GM18498 (cell line): ENCODE results near the gene NOB1.
A peak's percentile ranks its signal among the peaks of the same experiment; 100 is the strongest.
"Not testable (repeated sequence)": the region's sequence is repeated elsewhere in the genome, so short reads cannot be mapped to it uniquely, and the experiment has no call there.

Experiments
- ATAC-seq: cut with Tn5 transposase; IDR thresholded peaks from one replicate; pipeline ENCODE4 v1.9.1; 2021; ENCODE audit warnings: mild to moderate bottlenecking, moderate library complexity; ENCODE audit not compliant: unreplicated experiment

The NOB1 gene

DNA sequence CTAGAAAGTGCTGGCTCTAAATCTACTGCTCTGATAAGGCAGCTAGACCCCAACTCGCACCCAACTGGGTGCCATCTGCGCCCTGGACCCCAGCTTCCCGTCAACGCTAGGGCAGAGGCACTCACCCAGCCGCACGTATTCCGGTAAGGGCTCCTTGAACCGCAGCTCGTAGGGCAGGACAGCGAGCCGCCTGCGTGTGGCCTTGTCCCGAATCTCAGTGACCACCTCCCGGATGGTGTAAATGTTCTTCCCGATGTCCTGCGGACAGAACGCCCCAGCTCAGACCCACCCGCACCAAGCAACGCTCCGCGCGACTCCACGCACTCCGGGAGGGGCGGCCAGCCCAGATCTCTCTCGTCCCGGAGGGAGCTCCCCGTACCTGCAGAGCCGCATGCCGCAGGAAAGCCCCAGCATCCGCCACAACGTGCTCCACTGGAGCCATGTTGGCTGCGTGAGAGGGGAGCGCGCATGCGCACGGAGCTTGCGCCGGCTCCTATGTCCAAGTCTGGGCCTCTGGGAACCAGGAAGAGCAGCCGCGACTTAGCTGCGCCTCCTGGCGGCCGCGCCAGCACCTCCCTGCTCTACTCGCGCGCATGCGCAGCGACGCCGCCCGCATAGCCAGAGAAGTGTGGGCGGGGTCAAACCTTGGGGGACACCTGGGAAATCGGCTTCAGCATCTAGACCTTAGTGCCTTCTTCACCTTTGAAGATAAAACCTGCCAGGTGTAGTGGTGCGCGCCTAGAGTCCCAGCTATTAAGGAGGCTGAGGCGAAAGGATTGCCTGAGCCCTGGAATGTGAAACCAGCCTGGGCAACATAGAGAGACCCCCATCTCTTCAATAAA lies at the start of gene NOB1:
TSS of gene NOB1 (minus strand) at position 458 of the 842 bp plus-strand sequence. CDS start at position 442, 16 bp downstream.
- ATAC-seq: peak; percentile 95

DNA sequence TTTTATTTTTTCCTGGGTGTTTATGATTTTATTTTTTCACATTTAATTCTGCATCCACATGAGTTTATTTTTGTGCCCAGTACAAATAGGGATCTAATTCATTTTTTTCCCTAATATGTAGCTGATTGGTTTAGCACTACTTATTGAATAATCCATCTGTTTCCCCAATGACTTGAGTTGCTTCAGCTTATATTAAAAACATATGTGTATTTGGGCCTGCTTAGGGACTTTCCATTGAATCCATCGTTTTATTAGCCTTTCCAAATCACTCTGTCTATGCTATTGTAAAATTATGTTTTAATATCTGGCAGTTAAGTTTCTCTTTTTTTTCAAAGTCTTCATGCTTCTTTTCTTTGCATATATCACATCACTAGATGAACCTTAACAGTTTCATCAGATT lies 49.6 kb upstream of the NOB1 start:
- ATAC-seq: no peak

DNA sequence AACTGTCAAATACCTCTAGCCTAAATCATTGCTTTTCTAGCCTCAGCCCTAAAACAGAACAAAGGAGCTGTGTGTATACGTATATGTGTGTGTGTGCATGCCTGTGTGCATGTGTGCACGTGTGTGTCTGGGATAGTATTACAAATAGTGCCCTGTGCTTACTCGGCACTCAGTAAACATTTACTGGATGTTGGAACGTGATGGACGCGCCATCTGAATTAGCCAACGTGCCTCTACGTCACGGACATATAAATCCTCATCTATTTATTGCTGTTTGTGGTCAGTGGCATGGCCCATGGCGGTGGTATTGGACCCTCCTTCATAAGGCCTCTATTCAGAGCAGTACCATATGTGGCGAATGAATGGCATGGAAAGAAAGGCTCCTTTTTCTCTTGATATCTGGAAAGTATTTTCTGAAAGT lies 44.9 kb upstream of the NOB1 start:
- no peak for ATAC-seq

DNA sequence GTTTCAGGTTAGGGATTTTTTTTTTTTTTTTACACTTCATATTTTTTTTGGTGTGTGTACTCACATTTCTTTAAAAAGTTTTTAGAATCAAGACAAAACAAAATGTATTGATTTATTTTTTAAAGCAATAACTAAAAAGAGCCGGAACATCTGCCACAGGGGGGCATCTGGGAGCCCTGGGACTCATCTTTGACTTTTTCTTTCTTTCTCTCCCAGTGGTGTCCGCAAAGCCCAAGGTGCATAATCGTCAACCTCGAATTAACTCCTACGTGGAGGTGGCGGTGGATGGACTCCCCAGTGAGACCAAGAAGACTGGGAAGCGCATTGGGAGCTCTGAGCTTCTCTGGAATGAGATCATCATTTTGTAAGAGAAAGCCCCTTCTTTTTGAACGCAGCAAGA lies 43.7 kb upstream of the NOB1 start:
- ATAC-seq: no peak

DNA sequence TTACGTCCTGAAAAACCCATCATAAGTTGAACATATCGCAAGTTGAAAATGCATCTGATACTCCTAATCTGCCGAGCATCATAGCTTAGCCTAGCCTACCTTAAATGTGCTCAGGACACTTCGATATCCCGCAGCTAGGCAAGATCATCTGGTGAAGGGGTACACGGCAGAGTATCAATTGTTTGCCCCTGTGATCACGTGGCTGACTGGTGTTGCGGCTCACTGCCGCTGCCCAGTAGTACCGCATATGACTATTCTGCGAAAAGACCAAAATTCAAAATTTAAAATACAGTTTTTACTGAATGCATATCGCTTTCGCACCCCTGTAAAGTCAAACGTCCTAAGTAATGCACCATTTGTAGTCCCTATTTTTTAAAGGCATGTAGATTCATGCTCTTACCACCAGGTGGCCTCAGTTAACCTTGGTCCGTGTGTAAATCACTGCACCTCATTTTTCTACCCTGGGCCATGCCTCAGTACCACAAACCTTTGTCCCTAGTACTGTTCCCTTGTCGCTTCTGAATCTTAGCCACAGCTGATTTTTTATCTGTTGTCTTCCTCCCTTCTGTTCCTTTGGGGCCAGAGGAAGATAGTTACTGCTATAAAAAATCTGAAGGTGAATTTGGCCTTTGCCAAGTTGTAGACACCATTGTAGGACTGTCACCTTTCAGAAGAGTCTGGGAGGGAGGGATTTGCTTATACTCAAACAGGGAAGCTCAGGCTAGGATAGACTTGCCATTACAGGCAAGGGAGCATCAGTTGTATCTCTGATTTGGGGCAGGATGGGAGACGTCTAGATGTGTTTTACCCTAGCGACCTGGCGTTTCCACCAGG lies 41.8 kb upstream of the NOB1 start:
- no peak for ATAC-seq

DNA sequence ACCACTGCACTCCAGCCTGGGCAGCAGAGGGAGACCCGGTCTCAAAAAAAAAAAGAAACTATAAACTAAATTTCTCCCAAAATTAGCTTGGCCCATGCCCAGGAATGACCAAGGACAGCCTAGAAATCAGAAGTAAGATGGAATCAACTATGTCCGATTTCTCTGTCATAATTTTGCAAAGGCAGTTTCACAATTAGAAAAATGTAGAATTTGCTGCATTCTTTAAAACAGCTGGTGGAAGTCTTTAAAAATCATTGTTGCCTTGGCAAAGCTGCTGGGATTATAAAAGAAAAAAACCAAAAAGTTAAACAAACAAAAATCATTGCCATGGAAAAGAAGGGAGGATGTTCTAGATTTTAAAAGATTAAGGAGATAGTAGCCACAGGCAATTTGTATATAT lies 39.8 kb upstream of the NOB1 start:
- no peak for ATAC-seq

DNA sequence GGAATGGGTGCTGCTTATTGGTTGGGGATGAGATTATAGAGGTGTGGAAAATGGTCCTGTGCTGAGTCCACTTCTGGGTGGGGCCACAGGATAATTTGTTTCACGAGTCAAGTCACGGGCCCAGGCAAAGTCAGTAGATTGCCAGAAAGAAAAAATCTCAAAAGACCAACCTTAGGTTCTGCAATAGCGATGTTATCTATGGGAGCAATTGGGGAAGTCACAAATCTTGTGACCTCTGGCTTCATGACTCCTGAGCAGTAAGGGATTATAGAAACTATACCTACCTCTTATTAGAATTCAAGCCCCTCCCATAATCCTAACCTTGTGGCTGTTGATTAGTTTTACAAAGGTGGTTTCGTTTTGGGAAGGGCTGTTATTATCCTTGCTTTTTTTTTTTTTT lies 38.8 kb upstream of the NOB1 start:
- ATAC-seq: no peak

DNA sequence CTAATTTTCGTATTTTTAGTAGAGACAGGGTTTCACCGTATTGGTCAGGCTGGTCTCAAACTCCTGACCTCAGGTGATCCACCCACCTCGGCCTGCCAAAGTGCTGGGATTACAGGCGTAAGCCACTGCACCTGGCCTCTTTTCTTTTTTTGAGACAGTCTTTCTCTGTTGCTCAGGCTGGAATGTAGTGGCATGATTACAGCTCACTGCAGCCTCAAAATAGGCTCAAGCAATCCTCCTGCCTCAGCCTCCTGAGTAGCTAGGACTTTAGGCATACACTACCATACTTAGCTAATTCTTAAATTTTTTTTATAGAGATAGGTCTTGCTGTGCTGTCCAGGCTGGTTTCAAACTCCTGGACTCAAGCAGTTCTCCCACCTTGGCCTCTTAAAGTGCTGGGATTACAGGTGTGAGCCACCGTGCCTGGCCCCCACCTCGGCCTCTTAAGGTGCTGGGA lies 36.7 kb upstream of the NOB1 start:
- not testable (repeated sequence) for ATAC-seq

DNA sequence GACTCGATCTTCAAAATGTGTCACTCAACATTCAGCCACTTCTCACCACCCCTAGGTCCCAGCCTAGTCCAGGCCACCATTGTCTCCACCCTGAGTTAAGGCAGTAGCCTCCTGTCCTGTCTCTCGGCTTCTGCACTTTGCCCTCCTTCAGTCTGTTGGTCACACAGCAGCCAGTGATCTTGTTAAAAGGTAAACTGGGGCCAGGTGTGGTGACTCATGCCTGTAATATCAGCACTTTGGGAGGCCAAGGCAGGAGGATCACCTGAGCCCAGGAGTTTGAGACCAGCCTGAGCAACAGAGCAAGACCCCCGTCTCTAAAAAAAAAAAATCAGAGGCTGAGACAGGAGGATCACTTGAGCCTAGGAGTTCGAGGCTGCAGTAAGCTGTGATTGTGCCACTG lies 33.2 kb upstream of the NOB1 start:
- ATAC-seq: no peak

DNA sequence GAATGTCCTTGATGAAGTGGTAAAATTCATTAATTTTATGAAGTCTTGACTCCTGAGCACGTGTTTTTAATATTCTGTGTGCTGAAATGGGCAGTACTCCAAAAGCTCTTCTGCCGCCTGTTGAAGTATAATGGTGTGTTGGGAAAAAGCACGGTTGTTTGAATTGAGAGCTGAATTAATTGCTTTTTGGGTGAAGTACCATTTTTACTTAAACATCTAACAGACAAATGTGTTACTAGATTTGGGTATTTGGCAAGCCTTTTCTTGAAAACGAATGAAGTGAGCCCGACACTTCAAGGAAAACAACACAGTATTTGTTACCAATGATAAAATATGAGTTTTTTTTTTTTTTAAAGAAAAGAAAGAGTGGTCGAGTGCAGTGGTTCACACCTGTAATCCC lies 29.9 kb upstream of the NOB1 start:
- no peak for ATAC-seq

DNA sequence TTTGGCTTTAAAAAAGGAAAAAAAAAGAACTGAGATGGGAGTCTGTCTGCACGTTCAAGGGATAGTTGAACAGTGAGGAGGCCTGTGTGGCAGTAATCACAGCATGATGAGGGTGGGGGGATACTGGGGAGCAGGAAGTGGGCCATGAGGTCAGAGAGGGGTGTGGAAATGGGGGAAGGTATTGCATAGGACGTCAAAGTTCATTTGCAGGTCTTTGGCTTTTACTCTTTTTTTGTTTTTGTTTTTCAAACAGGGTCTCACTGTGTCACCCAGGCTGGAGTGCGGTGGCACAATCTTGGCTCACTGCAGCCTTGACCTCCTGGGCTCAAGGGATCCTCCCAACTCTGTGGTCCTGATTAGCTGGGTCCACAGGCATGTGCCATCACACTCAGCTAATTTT lies 26.4 kb upstream of the NOB1 start:
- ATAC-seq: no peak

DNA sequence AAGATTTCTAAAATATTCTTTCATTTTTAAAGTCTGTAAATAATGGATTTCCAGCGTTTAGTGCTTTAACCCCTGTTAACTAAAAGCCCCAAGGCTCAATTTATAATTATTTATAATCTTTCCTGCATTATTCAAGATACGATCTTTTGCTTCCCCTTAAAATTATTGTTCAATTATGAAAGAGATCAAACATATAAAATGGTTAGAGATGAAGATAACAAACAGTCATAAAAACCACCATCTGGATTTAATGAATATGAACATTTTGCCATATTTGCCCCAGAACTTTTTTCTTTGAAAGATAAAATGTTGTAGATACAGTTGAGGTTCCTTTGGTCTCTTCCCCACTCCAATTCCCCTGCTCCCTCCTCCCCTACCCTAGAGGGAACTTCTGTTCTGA lies 25.0 kb upstream of the NOB1 start:
- ATAC-seq: no peak

DNA sequence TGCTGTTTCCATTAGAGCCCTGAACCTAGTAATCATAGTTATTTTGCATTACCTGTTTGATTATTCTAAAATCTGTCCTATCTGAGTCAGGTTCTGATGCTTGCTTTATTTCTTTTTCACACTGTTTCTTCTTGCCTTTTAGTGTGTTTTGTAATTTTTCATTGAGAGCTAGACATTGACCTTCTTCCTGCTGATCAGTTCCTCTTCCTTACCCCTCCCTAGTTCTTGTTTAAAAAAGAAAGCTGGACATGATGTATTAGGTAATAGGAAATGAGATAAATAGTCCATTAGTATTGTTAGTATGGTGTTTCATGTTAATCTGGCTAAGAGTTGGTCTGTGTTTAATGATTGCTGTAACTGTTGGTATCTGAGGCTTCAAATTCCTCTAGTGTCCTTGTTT lies 20.8 kb upstream of the NOB1 start:
- no peak for ATAC-seq

DNA sequence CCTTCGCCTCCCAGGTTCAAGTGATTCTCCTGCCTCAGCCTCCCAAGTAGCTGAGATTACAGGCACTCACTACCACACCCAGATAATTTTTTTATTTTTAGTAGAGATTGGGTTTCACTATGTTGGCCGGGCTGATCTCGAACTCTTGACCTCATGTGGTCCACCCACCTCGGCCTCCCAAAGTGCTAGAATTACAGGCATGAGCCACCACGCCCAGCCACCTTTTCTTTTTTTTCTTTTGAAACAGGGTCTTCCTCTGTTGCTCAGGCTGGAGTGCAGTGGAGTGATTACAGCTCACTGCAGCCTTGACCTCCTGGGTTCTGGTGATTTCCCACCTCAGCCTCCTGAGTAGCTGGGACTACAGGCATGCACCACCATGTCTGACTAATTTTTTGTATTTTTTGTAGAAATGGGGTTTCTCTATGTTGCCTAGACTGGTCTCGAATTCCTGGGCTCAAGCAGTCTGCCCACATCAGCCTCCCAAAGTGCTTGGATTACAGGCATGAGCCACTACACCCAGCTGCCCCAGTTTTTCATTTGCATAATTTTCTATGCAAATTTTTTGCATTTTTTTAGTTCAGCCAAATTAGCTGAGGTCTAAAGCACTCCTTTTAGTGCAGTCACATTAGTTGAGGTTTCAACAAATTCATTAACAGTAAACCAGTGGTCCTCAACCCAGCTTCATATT lies 18.7 kb upstream of the NOB1 start:
- no peak for ATAC-seq

DNA sequence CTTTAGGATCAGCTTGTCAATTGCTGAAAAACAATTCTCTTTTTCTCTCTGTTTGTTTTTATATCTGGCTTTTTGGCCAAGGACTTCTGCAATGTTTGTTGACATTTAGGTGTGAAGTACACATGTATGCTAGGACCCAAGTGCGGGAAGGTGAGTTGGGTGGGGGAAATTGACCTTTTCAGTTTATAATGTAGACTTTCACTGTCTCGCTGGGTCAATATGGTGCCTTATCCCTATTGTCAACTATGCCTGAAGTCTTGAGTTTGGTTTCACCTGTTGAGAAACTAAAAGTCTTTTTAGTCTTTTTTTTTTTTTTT lies 16.9 kb upstream of the NOB1 start:
- no peak for ATAC-seq

DNA sequence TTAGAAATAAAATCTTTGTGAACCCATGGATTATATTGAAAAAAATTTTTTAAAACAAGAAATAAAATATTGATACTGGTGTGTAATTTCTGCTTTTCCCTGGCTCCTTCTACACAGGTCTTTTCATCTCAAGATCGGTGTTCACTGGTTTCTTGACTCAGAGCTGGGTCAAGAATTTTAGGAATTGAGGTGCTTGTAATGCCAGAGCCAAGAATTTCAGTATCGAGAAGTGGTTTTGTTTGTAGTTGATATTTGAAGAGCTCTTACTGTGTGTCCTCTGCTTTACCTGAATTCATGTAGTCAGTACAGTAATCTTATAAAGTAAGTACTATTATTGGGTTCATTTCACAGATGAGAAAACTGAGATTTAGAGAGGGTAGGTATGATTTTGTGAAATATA lies 14.7 kb upstream of the NOB1 start:
- no peak for ATAC-seq

DNA sequence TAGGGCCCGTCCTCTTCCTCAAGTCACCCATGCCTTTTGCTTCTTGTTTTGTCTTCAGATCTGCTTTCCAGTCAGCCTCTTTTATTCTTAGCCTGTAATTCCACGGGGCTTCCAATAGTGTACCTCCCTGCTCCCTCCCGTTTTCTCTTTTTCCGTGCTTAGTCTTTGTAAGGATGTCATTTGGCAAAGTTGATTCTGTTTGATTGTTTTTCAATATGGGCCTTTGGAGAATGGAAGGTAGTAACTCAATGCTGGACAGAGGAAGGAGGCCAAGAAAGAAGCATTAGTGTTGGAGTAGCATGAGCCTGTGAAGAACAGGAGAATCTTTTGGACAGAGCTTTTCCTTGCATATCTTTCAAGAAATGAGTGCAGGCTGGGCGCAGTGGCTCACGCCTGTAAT lies 13.9 kb upstream of the NOB1 start:
- no peak for ATAC-seq

DNA sequence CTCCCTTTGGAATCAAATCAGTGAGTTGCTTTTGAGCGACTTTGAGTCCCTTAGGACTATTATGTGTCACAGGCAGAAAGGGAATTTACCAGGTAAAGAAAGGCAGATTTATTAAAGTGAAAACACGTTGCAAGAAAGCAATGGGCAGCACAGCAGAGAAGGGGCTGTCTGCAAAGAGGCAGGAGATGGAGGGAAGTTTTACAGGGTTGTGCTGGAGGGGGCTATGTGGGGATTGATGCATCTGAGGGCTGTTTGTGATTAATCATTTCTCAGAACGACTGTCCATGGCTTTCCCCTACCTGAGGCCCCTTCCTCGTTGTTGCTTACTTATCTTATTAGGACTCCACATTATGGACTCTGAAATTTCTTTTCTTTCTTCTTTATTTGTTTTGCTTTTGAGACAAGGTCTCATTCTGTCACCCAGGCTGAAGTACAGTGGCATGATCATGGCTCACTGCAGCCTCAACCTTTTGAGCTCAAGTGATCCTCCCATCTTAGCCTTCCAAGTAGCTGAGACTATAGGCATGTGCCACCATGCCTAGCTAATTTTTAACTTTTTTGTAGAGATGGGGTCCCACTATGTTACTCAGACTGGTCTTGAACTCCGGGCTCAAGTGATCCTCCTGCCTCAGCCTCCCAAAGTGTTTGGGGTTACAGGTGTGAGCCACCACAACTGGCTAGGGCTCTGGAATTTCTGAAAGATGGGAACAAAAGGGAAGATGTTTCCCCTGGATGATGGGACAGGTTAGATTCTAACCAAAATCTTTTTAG lies 12.9 kb upstream of the NOB1 start:
- no peak for ATAC-seq

DNA sequence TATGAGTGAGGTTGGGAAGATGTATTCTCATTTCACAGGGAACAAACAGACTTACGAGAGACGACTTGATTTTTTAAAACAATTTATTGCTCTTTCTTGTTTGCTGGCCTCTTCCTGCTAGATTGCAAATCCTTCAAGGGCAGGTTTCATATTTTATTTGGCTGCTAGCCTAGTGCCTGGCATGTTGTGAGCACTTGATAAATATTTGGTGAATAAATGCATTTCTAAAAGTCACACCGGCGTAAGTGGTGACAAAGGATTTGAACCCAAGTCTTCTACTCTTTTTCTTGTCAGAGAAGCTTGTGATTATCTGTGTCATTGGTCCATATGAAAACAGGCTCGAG lies 8.8 kb upstream of the NOB1 start:
- ATAC-seq: no peak

DNA sequence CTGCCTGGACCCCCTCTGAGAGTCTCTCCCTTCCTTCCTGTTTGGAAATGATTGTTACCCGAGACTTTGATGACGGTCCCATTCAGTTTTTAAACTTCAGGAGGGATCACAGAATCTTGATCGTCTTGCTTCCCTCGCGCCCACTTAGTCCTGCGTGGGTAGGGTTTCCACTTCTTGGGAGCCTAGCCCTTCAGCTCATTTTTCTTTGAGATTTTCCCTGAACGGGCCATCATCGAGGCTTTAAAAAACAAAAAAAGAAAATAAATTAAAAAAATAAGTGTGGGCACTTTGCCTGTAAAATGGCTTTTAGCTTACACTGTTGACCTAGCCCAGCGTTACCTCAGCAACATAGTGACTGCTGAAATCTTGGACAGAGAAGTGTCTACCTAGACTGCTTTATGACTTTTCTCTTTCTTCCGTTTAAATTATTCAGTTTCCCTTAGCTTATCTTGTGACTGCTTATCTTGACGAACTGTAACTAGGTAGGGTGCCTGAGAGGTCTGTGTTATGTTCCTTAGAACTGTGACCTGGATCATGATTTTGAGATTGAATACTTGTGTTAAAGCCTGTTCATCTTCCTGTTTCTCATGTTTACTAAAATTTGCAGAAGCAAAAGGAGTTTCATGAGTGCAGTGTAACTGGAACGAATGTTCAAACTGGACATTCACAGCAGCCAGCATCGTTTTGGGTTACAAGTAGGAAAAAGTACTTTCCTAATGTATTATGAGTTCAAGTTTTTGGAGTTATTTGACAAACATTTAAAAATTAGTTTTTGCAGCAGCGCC lies 8.3 kb upstream of the NOB1 start:
- ATAC-seq: peak; percentile 12
